Activated CD4-positive, alpha-beta T cell treated with anti-CD3 and anti-CD28 coated beads, Interleukin-2, amount 50 U/mL, for 24 hours (primary cell): ENCODE measurements around the gene TNFAIP3.
"Not testable (repeated sequence)": the region's sequence is repeated elsewhere in the genome, so short reads cannot be mapped to it uniquely, and the experiment has no call there.

Source experiments
- DNase-seq, 2 donors: peaks; one replicate each; pipeline ENCODE4 v3.0.0-alpha.2; 2020; ENCODE audit warnings: low read depth in 1 of 2, low spot score in 1 of 2

Gene TNFAIP3

GRCh38 chr6:137866914-137867684, at the start of gene TNFAIP3:
TSS of gene TNFAIP3 (plus strand) at chr6:137867259. CDS start at chr6:137871228, 3,969 bp downstream.
- DNase-seq, result peak; percentile 92 to 95

DNA sequence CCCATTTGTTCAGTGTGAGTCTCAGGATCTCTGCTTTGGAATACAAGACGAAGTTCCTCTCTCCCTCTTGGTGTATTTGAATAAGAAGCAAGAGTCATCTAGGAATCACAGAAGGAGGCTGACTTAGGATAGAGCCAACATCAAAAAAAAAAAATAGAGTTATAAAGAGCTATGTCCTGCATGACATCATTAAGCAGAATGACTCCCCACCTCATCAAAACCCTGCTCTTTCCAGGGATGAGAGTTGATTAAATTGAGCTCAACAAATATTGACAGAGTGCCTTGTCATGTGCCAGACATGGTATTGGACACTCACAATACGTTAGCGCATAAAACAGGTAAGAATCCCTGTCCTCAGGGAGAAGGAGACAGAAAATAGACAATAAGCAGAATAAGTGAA, 48.6 kb upstream of the TNFAIP3 start:
- no peak for DNase-seq

- DNase-seq, result no peak
Observed at GRCh38 chr6:137819740-137820139, 47.3 kb upstream of the TNFAIP3 start.

DNA sequence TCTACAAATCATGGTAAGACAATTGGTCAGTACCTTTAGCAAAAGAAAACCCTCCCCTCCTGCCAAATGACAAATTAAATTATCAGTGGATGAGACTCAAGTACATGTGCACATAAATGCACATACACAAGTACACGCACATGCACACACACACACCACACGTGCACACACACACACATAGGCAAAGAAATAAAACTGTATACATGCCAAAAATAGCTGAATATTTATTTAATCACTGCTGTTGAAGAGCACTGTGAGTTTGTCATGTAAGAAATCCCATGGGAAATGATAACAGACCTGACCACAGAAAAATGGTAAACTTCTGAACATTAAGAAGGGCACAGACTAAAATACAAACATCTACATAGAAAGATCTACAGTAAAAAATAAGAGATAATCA, 46.6 kb upstream of the TNFAIP3 start:
- DNase-seq, result no peak

DNA sequence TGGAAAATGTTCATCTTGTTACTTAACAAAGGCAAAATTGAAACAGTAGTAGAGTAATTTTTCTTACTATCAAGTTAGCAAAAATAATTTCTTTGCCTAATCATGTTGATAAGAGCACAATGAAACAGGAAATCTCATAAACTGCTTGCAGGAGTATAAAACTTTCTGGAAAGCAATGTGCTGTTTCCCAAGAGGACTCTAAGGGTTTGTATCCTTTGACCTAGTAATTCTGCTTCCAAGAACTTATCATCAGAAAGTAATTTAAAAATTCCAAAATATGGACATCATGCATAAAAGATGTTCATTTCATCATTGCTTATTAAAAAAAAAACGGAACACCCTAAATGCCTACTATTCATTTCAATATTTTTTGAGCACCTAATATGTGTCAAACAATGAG, 46.1 kb upstream of the TNFAIP3 start:
- no peak for DNase-seq

GRCh38 chr6:137821491-137821890, 45.6 kb upstream of the TNFAIP3 start:
- no peak for DNase-seq

DNA sequence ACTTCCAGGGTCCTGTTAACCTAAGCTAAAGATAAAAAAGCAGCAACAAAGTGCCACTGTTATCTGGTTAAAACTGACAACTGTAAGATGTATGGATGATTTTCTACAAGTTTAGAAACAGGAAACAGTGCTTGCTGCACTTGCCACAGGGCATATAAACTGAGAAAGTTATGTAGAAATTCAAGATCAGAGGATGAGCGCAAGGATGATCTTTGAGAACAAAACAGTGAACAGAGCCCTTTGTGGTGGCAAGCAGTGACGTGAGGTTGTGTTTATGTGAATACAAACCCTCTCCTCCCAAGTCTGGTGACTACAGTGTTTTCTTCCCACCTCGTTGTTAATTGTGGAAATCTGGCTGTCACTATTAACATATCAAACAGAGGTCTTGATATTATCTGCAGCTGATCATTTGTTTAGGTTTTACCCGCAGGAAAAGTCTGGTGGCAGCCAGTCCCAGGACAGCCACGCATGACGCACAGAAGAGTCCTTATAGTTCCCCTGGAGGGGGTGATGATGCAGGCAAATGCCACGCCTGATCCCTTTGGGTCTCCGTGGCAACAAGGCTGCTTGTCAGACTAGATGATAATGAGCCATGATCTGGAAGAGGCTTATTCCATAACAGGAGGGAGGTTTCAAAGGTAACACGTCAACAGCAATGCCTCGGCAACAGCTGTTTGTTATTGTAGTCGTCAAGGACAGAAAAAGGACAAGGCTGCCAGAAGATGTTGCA, 43.1 kb upstream of the TNFAIP3 start:
- DNase-seq, result peak in 1 of 2 donors; percentile 65

DNA sequence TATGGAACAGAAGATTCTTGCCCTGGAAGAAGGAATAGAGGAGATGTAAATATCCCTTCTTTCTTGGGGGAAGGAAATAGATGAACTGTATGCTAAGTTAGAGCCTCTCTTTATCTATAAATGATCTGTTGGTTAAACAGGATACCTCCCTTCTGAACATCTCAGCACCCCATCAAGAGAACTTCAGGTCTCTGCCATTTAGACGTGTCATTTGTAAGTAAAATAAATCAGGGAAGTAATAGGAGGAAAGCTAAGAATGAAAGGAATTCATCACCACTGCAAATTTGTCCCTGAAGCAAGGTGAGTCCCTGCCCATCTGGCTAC, 42.5 kb upstream of the TNFAIP3 start:
- no peak for DNase-seq

DNA sequence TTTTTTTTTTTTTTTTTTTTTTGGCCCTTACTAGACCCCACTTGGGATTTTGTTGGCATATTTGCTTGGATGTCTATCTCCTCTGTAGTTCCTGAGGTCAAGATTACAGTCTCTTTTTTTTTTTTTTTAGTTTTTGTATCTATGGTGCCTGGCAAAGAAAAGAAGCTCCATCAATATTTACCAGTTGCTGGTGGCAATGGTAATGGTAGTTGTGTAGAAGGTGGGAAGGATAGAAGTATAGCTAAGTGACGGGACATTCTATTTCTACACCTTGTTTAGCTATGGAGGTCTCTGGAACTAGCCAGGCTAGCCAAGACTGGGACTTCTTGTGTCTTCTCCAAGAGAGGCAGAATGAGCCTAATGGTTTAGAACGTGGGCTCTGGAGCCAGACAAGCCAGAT, 42.2 kb upstream of the TNFAIP3 start:
- no peak for DNase-seq

DNA sequence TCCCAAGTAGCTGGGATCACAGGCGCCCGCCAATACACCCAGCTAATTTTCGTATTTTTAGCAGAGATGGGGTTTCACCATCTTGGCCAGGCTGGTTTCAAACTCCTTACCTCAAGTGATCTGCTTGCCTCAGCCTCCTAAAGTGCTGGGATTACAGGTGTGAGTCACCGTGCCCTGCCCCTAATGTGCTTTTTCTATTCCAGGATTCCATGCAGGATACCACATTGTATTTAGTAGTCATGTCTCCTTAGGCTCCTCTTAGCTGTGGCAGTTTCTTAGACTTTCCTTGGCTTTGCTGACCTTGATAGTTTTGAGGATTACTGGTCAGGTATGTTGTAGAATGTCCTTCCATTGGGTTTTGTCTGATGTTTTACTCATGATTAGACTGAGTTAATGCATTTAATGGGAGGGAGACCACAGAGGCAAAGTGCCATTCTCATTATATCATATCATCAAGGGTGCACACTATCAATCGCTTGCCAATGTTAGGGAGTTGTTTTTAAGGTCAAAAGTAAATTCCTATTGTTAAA, 39.6 kb upstream of the TNFAIP3 start:
- DNase-seq, result no peak

- DNase-seq, result peak in 1 of 2 donors; percentile 34
Observed at GRCh38 chr6:137827977-137828810, 38.9 kb upstream of the TNFAIP3 start.

DNA sequence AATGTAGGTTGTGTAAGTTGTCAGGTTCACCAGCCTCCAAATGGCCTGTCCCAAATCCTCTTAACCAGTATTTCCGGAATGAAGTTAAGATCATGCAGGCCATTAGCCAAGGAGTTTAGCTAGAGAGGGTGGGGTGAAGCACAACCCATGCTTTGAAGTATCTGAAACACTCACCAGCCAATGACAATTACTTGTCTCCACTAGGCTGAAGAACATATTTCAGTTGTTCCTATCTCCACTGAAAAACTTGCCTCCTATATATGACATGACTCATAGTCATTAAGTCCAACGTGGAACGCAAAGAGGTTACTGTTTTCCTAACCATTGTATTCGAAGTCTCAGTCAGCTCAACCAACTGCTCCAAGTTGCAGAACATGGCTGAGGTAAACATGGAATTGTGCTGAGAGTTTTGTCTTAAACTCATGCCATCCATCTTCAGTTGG, 37.4 kb upstream of the TNFAIP3 start:
- DNase-seq, result no peak

GRCh38 chr6:137830511-137830911, 36.5 kb upstream of the TNFAIP3 start:
- DNase-seq, result no peak

DNA sequence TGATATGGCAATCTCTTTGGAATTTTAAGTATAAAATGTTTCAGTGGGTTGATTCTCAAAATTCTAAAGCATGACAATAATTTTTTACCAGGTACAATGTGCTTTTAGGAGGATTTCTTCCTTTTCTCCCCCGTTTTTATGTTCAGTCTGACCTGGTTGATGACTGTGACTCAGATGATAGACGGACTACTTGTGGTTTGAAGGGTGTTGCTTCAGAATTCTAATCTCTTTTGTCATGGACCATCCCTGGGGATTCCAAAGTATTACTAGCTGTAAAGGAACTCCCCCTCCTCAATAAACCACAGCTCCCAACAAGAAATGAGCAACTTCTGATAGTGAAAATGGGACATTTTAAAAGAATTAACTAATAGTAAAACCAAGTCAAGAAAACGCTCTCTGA, 34.9 kb upstream of the TNFAIP3 start:
- no peak for DNase-seq

- no peak for DNase-seq
Observed at GRCh38 chr6:137834508-137834907, 32.6 kb upstream of the TNFAIP3 start.

DNA sequence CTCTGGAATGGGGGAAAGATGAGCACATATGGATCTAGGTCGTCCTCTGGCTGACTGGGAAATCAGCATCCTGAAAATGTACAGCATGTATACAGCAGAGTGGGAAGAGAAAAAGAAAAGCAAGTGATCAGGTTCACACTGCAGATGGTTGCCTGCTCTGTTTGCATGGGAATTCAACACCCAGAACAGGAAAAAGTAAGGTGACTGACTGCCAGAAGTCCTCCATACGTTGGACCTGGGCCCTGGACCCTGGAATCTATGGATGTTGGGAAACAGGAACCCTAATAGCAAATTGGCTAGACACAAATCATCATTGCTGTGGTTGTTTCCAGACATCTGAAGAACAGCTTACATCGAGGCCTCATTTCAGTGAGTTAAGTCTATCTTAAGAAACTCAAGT, 30.3 kb upstream of the TNFAIP3 start:
- no peak for DNase-seq

- not testable (repeated sequence) for DNase-seq
Observed at GRCh38 chr6:137838090-137838489, 29.0 kb upstream of the TNFAIP3 start.

GRCh38 chr6:137838597-137838996, 28.5 kb upstream of the TNFAIP3 start:
- not testable (repeated sequence) for DNase-seq

- DNase-seq, result no peak
Observed at GRCh38 chr6:137839076-137839475, 28.0 kb upstream of the TNFAIP3 start.

DNA sequence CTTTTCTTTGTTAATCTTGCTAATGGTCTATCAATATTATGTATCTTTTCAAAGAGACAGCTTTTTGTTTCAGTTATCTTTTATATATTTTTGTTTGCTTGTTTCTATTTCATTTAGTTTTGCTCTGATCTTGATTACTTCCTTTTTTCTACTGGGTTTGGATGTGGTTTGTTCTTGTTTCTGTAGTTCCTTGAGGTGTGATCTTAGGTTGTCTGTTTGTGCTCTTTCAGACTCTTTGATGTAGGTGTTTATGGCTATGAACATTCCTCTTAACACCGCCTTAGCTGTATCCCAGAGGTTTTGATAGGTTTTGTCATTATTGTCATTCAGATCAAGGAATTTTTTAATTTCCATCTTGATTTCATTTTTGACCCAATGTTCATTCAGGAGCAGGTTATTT, 26.8 kb upstream of the TNFAIP3 start:
- DNase-seq, result no peak

- DNase-seq, result no peak
Observed at GRCh38 chr6:137843211-137843610, 23.8 kb upstream of the TNFAIP3 start.
